Gastroesophageal sphincter (tissue), 3 donors: ENCODE data around the gene GPC3.

Source experiments
- EP300 ChIP-seq: sonication (generic); formaldehyde crosslinking; IDR thresholded peaks from one replicate; pipeline ENCODE4 v1.6.1; 2017; ENCODE audit warnings: antibody characterized with exemption, mild to moderate bottlenecking
- POLR2AphosphoS5 ChIP-seq: sonication (generic); formaldehyde crosslinking; IDR thresholded peaks from one replicate; pipeline ENCODE4 v1.6.1; 2017; ENCODE audit warnings: antibody characterized with exemption
- TF ChIP-seq, protein P1 (sequence below), 4 experiments: fragments of 200-600 bp in 2 of 4; fragments of 450-650 bp in 2 of 4; sonication (generic) in 1 of 4; IDR thresholded peaks; one replicate each; pipeline ENCODE4 v1.5.1; 2017 to 2019; ENCODE audit warnings: antibody characterized with exemption in 4 of 4, mild to moderate bottlenecking in 2 of 4, moderate library complexity in 2 of 4

DNA sequence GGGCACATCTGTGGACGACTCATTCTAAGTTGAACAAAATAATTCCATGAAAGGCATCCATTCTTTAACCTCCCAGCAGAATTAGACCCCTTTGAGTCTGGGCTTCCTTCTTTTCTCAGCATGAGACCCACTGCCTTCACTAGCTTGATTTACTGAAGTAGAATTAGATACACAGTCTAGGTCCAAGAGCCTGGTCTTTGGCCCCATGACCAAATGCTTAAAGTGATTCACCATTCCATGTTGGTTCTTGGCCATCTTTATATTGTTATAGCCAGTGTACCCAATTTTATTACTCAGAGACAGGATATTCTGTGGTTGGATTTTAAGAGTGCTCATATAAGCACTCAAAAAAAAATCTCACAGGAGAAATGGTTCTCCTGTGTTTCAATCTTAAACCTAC is 414.8 kb downstream of the GPC3 start:
- TF ChIP-seq POLR2AphosphoS5 (no peak), EP300 (no peak)
- TF ChIP-seq, protein P1, sequence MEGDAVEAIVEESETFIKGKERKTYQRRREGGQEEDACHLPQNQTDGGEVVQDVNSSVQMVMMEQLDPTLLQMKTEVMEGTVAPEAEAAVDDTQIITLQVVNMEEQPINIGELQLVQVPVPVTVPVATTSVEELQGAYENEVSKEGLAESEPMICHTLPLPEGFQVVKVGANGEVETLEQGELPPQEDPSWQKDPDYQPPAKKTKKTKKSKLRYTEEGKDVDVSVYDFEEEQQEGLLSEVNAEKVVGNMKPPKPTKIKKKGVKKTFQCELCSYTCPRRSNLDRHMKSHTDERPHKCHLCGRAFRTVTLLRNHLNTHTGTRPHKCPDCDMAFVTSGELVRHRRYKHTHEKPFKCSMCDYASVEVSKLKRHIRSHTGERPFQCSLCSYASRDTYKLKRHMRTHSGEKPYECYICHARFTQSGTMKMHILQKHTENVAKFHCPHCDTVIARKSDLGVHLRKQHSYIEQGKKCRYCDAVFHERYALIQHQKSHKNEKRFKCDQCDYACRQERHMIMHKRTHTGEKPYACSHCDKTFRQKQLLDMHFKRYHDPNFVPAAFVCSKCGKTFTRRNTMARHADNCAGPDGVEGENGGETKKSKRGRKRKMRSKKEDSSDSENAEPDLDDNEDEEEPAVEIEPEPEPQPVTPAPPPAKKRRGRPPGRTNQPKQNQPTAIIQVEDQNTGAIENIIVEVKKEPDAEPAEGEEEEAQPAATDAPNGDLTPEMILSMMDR (IDR thresholded peaks at IDR 0.05): no peak
